ENCODE results near the gene TIAM2.

GRCh38 chr6:155223646-155224451 lies 228.7 kb downstream of the TIAM2 start:
- TF ChIP-seq CTCF (IDR thresholded peaks at IDR 0.05) (no peak), POLR2A (IDR thresholded peaks at IDR 0.05) (no peak)

Data from tibial nerve (tissue), 3 donors.